Neutrophil (primary cell): ENCODE measurements around the gene COPB1.

Experiments
- H3K27ac ChIP-seq: fragments of 200-600 bp; sonication (generic); 2 replicates; pipeline ENCODE4 v1.5.1; 2016; ENCODE audit warnings: mild to moderate bottlenecking, moderate library complexity
- H3K27me3 ChIP-seq: fragments of 200-600 bp; sonication (generic); 2 replicates; pipeline ENCODE4 v1.6.0; 2016; ENCODE audit warnings: mild to moderate bottlenecking
- H3K36me3 ChIP-seq: fragments of 200-600 bp; sonication (generic); 2 replicates; pipeline ENCODE4 v1.5.1; 2017
- H3K4me1 ChIP-seq, 2 experiments: fragments of 200-600 bp in 1 of 2; sonication (generic) in 1 of 2; 1 replicate in 1 of 2; 2 replicates in 1 of 2; pipeline versions ENCODE4 v1.5.1 to v1.6.1; 2013 to 2016; ENCODE audit warnings: low read depth in 1 of 2, low read length in 1 of 2, mild to moderate bottlenecking in 1 of 2, moderate library complexity in 1 of 2; ENCODE audit not compliant: control insufficient read depth in 1 of 2, insufficient read depth in 1 of 2
- H3K4me3 ChIP-seq, 2 experiments: fragments of 200-600 bp in 1 of 2; sonication (generic) in 1 of 2; 1 replicate in 1 of 2; 2 replicates in 1 of 2; pipeline ENCODE4 v1.5.1; 2013 to 2016; ENCODE audit warnings: low read depth in 1 of 2, low read length in 1 of 2, mild to moderate bottlenecking in 1 of 2, moderate library complexity in 1 of 2
- H3K9me3 ChIP-seq: fragments of 200-600 bp; sonication (generic); 2 replicates; pipeline ENCODE4 v1.5.1; 2016
- TF ChIP-seq, protein P1 (sequence below): fragments of 200-600 bp; sonication (generic); IDR thresholded peaks from 2 replicates; pipeline ENCODE4 v1.5.1; 2016; ENCODE audit warnings: antibody characterized with exemption

The COPB1 gene

DNA sequence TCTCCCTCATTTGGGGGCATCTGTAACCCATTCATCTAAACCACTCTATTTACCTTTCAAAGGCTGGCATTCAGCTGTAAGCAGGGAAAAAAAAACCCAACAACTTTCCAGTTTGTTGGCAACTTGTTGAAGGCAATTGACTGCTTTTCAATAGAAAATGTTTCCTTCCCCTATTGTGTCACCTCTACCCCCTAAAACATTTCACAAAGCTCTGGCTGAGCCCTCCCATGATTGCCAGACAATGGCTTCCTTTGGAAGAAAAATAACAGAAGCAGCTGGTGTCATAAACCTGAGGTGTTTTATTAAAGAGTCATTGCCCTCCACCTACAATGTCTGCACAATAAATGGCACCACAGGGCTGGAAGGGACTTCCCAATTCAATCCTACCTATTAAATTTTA lies 42.7 kb upstream of the COPB1 start:
- H3K4me3 ChIP-seq, result no peak overlapping the region
- H3K27me3 ChIP-seq, result no peaks in the 10 kb centered on the region
- H3K4me1 ChIP-seq, result peaks cover 66 to 68% of the 10 kb centered on the region in 2 experiments
- no peaks in the 10 kb centered on the region for H3K36me3 ChIP-seq
- TF ChIP-seq, protein P1, sequence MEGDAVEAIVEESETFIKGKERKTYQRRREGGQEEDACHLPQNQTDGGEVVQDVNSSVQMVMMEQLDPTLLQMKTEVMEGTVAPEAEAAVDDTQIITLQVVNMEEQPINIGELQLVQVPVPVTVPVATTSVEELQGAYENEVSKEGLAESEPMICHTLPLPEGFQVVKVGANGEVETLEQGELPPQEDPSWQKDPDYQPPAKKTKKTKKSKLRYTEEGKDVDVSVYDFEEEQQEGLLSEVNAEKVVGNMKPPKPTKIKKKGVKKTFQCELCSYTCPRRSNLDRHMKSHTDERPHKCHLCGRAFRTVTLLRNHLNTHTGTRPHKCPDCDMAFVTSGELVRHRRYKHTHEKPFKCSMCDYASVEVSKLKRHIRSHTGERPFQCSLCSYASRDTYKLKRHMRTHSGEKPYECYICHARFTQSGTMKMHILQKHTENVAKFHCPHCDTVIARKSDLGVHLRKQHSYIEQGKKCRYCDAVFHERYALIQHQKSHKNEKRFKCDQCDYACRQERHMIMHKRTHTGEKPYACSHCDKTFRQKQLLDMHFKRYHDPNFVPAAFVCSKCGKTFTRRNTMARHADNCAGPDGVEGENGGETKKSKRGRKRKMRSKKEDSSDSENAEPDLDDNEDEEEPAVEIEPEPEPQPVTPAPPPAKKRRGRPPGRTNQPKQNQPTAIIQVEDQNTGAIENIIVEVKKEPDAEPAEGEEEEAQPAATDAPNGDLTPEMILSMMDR, result no peak
- peak overlapping the region; percentile 80 for H3K27ac ChIP-seq
- H3K9me3 ChIP-seq, result no peaks in the 10 kb centered on the region

DNA sequence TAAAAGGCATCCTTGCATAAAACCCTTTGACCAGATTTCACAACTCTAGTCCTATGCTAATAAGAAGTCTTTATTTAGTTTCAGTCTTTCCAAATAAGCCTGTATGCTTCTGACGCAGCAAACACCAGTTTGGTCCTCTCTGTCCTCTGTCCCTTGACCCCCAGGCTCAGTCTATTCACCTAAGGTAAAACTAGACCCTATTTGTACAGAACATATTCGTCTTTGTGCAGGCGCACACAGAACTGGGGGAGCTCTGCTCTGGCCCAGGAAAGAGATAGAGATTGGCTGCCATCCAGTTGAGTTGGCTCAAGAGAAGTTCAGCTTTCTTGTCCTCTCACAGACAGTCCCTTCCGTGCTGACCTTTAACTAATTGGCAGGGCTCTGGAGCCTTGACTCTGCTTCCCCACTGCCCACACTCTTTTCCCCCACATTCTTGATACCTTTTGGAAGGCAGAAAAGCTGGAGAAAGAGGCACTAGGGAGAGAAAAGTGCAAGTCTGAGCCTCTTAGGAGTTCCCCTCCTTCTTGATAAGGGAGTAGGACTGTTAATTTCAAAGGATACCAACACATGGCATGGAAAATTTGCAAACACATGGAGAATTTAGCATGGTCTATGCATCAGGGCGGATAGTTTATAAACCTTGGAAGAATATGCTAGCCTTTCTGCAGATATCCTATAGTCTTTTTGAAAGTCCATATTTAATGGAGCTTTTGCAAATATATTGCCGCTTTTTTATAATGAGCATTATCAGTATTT lies 41.8 kb upstream of the COPB1 start:
- no peaks in the 10 kb centered on the region for H3K27me3 ChIP-seq
- H3K4me1 ChIP-seq, result peaks cover 73 to 75% of the 10 kb centered on the region in 2 experiments

DNA sequence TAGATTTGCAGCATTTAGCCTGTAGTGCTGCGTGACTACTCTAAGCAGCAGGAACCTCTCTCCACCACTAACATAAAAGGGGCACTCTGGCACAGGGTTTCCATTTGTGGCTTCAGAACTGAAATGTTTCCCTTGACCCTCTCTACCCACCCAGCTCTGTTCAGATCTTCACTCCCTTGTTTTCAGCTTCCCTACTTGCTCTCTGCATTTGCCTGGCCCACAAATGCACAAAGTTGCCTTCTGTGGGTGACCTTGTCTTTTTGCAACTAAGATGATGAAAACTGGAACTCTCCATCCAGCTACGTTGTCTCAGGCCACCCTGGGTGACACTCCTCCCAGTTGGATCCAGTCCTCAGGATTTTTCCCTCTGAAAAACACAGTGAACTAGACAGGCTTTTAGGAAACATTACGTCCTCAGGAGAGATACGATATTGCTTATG lies 40.4 kb upstream of the COPB1 start:
- Histone ChIP-seq H3K27ac (peak overlapping the region; percentile 80), H3K36me3 (no peaks in the 10 kb centered on the region), H3K4me1 (peaks cover 65 to 66% of the 10 kb centered on the region in 2 experiments), H3K27me3 (no peaks in the 10 kb centered on the region), H3K9me3 (no peaks in the 10 kb centered on the region), H3K4me3 (no peak overlapping the region)
- TF ChIP-seq, protein P1, result no peak

More for the DNA sequence above, 41.8 kb upstream of the COPB1 start:
- TF ChIP-seq, protein P1, result no peak
- H3K27ac ChIP-seq, result peak overlapping the region; percentile 80
- H3K36me3 ChIP-seq, result no peaks in the 10 kb centered on the region
- no peak overlapping the region for H3K4me3 ChIP-seq
- no peaks in the 10 kb centered on the region for H3K9me3 ChIP-seq

DNA sequence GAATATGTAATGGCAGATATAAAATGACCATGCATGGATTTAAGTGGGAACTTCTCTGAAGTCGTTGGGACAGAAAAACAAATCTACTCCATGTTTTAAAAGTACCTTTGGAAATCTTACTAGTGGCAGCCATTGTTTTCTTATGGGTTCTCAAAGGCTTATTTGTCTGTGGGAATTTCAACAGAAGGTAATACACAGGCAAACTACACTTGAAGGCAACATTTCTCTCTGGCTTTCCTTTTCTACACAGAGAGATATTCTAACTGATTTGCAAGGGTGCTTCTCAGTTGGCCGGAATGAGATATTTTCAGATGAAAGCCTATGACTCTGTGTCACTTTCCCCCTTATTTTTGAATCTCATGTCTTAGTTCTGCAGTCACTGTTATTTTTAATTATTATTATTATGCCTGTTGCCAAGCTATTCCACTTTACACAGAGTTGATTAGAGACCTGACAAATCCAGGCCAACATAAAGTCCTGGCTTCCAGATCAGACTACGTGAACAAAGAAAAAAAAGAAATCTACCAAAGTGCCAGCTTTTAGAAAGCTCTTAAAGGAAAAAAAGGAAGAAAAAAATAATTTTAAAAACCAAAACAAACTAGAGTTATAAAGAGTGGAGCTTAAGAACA lies 39.4 kb upstream of the COPB1 start:
- Histone ChIP-seq H3K27ac (no peak overlapping the region), H3K27me3 (no peaks in the 10 kb centered on the region), H3K4me3 (no peak overlapping the region), H3K36me3 (no peaks in the 10 kb centered on the region), H3K4me1 (peaks cover 55 to 56% of the 10 kb centered on the region in 2 experiments), H3K9me3 (no peaks in the 10 kb centered on the region)
- TF ChIP-seq, protein P1, result no peak

DNA sequence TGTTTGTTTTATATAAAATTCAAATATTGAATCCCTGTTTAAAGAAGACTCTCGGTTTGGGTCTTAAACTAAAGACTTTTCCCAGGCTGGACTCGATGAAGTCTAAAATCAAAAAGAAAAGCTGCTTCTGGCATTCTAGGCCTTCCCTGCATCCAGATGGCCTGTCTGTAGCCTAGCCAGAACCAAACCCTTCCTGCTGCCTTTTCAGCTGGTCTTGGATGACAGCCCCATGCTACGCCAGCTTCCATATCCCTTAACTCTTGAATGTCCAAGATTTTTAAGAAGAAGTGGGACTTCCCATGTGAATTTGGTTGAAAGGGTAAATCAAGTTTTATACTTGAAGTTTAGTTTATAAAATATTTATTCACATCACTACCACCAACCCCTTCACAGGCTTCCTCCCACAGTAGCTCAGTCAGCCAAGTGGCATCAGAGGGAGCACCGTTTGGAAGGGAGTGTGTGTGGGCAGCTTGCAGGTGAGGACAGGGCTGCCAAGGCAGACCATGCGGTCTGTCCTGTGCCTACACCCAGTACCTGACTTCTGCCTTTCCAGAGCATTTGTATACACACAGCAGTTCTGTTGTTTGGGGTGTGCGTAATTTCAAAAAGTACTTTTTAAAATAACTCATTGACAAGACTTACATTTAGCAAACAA lies 38.8 kb upstream of the COPB1 start:
- Histone ChIP-seq H3K27me3 (no peaks in the 10 kb centered on the region), H3K27ac (no peak overlapping the region), H3K4me3 (no peak overlapping the region), H3K4me1 (peaks cover 49 to 50% of the 10 kb centered on the region in 2 experiments), H3K9me3 (no peaks in the 10 kb centered on the region), H3K36me3 (no peaks in the 10 kb centered on the region)
- TF ChIP-seq, protein P1, result no peak
